Suppressor macrophage (primary cell): ENCODE data around the gene RER1.

ENCODE experiments used
- DNase-seq, 4 experiments: peaks; one replicate each; pipeline ENCODE4 v3.0.0-alpha.2; 2020 to 2022

The RER1 gene

GRCh38 chr1:2408456-2408855, 16.8 kb downstream of the RER1 start:
- DNase-seq = no peak

DNA sequence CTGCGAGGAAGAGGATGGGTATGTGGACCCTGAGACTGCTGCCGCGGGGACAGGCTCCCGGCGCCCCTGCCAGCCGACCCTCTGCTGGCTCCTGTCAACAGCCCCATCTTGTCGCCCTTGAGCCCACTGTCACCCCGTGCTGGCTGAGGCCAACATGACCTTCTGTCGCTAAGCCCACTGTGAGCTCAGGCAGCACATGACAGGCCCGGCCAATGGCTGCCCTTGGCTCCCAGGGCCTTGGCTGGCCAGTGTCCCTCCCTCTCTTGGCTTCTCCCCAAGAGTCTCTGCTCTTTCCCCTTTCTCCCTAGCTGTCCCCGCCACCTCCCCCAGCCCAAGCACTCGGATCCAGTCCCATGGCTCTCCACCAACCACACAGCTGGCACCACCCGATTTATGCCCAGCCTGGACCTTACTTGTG, 17.2 kb downstream of the RER1 start:
- DNase-seq = no peak

GRCh38 chr1:2409745-2410144, 18.1 kb downstream of the RER1 start:
- DNase-seq = no peak

DNA sequence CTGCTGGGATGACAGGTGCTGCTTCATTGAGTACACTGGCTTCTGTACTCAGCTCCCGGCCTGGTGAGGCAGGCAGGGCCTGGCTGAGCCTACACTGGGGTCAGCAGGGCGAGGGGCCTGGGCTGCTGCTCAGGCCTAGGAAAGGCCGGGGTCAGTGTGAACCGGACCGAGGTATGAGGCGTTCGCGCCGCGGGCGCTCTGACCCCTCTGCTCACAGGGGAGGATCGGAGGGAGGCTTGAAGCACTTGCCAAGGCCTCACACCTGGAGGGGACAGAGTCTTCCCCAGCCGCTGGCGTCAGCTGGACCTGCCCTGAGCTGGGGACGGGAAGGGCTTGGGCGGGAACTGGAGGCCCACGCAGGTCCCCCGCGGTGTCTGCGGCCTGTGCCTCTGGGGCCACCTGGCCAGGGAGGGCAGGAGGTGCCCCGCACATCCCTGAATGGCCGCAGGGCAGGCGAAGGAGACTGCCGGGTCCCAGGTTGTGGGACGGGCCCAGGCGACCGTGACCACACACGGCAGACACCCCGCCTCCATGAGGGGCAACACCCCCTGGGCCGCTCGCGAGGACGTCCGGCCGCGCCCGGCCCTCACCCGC, 20.3 kb downstream of the RER1 start:
- DNase-seq = no peak

DNA sequence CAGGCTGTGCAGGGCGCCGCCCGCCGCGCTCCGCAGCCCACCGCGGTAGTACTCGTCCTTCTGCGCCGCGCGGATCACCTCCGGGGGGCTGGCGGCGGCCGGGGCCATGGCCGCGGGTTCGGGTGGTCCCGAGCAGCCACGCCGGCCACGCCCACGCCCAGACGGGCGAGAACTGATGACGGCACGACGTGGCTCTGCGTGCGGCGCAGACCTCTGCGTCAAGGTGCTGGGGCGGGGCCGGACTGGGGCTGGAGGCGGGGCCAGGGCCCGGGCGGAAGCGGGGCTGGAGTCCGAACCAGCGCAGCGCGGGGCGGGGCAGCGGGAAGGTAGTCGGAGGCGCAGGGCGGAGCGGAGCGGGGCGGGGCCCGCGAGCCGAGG, 20.7 kb downstream of the RER1 start, which contains the start of gene PEX10:
Gene PEX10, minus strand, starts transcription at position 170 of the 378 bp plus-strand sequence. Its CDS starts 62 bp downstream, at position 108.
- peak; percentile 98 to 100 (median 99) for DNase-seq

GRCh38 chr1:2412773-2413494, 21.3 kb downstream of the RER1 start:
- peak in 1 of 4 experiments; percentile 61 for DNase-seq

GRCh38 chr1:2413495-2414296, 22.1 kb downstream of the RER1 start:
- peak in 1 of 4 experiments; percentile 13 for DNase-seq

GRCh38 chr1:2414297-2414958, 22.8 kb downstream of the RER1 start:
- peak; percentile 68 to 84 (median 76) for DNase-seq

- no peak for DNase-seq
Observed at GRCh38 chr1:2415337-2415736, 23.7 kb downstream of the RER1 start.

- DNase-seq = no peak
Observed at GRCh38 chr1:2415801-2416208, 24.2 kb downstream of the RER1 start.

DNA sequence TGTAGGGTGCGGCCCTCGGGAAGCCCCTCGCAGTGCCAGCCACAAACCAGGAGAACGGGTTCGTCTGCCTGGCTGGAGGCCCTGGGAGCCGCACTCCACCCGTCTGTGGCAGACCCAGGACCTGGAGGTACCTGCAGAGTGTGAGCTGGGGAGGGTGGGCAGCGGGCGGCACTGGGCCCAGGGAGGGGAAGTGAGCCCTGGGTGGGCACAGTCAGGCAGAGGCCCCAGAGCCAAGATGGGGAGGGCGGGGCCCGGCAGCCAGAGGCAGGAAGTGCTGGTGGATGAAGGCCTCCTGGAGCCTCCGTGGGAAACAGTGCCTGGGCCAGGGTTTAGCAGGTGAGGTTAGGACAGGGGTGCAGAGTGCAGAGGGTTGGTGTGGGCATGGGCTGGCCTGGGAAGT, 24.8 kb downstream of the RER1 start:
- no peak for DNase-seq

GRCh38 chr1:2417083-2417832, 25.6 kb downstream of the RER1 start:
- DNase-seq = no peak

DNA sequence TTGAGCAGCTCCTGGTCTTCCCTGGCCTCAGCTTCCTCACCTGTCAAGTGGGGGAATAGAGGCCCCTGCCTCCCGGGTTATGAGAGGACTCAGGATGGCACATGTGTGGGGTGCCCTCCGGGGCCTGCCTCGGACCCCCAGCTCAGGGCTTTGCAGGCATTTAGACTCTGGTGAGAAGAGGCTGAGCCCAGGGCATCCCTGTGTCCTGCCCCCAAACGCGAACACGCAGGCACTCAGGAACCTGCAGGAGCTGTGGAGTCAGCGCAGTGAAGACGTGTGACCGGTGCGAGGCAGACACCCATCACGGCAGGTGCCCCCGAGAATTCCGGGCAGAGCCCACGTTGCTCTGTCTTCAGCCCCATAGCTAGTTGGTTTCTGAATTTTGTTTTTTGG, 26.2 kb downstream of the RER1 start:
- no peak for DNase-seq

DNA sequence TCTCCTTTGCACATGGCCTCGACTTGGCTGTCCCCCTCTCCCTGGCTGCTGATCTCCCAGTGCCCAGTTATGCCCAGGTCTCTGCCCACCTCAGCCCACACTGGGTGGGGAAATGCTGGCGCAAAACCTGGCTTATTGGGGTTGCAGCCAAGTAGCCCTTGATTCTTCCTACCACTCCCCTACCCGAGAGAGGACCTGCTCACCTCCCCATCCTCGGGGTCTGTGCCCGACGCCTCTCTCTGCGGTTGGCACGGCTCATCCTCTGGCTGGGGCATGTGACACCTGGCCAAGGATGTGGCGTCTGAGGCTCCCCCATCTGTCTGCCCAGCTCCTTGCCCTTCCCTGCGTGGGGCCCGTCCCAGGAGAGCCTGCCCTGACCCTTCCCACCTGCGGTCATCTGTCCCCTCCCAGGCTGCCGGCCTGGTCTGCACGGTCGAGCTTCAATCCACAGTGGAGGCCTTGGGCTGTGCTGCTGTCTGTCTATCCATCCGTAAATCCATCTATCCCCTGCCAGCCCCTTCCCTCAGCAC, 27.2 kb downstream of the RER1 start:
- no peak for DNase-seq

DNA sequence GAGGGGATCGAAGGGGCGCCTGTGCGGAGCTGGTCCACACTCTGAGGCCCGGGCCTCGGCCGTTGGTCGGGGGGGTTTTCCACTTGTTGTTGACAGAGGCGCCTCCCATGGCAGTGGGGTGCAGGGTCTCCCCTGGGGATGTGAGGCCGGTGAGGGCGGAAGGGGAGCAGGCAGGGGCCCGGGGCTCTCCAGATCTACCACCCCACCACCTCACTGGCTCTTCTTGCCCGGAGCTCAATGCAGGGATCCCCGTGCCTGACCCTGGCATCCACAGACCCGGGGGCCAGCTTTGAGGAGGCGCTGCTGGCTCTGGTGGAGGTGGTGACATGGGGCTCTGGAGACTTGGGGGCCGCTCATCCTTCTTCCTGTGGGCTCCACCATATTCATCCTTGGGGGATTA, 27.8 kb downstream of the RER1 start:
- DNase-seq = no peak

- DNase-seq = no peak
Observed at GRCh38 chr1:2422523-2422922, 30.9 kb downstream of the RER1 start.

DNA sequence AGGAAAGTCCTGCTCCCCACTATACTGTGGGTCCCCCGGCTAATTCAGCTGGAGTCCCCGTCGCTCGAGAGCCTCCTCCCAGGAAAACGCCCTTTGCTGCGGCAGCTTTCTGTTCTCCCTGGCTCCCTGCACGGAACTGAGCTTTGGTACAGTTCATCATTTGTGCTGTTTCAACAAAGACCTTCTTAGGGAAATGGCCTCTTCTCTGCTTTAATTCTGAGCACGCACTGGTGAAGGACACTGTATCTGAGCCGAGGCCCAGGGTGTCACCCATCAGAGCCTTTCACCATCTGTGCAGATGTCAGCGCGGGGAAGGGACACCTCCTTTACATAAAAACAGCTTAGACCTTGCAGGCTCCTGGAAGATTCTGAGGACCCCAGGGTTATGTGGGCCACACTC, 34.3 kb downstream of the RER1 start:
- no peak for DNase-seq

DNA sequence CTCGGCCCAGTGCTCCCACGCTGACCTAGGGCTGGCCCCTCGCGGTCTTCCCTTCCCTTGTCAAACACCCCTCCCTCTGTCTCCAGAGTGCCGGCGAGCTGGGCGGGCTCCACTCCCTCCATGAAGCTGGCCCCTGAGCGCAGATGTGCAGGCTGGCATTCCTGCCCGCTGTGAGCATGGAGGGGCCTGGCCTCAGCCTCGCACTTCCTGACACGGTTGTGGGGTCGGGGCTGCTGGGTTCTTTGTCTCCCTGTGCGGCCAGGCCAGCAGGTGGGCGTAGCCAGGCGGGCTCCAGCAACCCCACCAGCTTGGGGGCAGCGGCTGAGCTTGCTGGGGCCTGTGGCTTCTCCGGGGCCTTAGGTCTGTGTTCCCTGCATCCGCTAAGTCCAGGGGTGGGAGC, 34.9 kb downstream of the RER1 start:
- no peak for DNase-seq

- no peak for DNase-seq
Observed at GRCh38 chr1:2427051-2427450, 35.4 kb downstream of the RER1 start.

DNA sequence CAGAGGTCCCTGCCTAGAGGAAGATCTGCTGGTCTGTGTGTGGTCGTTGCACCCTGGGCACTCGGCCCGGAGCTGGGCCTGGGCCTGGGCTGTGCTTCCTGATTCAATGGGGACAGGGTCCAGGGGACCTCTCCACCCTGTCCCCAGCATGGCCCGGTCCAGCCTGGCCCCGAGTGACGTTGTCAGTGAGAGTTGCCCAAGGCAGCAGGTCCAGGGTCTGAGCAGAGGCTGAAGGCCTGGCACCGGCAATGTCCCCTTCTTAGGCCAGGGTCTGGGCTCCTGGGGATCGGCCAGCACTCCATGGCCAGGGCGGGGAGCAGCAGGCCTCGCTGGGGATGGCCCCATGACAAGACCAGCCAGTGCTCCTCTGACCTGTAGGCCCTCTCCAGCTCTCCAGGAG, 36.3 kb downstream of the RER1 start:
- DNase-seq = no peak

DNA sequence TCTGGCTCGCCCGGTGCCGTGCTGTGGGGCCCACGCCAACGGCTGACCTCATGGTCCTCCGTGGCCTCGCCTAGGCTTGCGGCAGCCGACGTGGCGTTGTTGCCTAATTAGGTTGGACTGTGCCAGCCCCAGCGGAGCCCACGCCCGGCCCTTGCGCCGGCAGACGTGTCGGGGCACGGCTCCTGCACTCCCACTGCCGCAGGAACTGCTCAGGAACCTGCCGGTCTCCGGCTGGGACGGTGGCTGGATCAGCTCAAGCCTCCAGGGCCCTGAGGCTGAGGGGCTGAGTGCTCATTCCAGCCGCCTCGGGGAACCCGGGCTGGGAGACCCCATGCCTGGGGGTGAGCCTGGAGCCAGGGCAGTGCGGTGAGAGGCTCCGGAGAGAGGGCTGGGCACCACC, 36.8 kb downstream of the RER1 start:
- no peak for DNase-seq
